OCI-LY3 (cell line): ENCODE measurements around the gene ELF3.
"Not testable (repeated sequence)": the region's sequence is repeated elsewhere in the genome, so short reads cannot be mapped to it uniquely, and the experiment has no call there.

Experiments
- H2AFZ ChIP-seq: fragments of 200-600, 300-600 bp; shearing (Covaris generic); 2 replicates; pipeline ENCODE4 v1.6.0; 2014; ENCODE audit warnings: antibody characterized with exemption, low read depth, low read length
- H3K27ac ChIP-seq: fragments of 200-600, 300-600 bp; sonication (generic); 2 replicates; pipeline ENCODE4 v1.5.1; 2014; ENCODE audit warnings: mild to moderate bottlenecking, low read length, moderate library complexity, mixed read lengths
- H3K27me3 ChIP-seq: fragments of 200-600, 300-600 bp; sonication (generic); 2 replicates; pipeline ENCODE4 v1.6.1; 2014; ENCODE audit warnings: low read depth, low read length, mixed read lengths
- H3K36me3 ChIP-seq: fragments of 200-600, 300-600 bp; sonication (generic); replicated peaks from 2 replicates; pipeline ENCODE3; 2014; ENCODE audit warnings: low read depth, low read length, mixed read lengths
- H3K4me1 ChIP-seq: fragments of 300-600, 200-600 bp; sonication (generic); 2 replicates; pipeline ENCODE4 v1.6.1; 2014; ENCODE audit warnings: low read length, mixed read lengths
- H3K4me2 ChIP-seq: fragments of 200-600, 300-600 bp; sonication (generic); 2 replicates; pipeline ENCODE4 v1.6.1; 2014; ENCODE audit warnings: low read length, mixed read lengths
- H3K4me3 ChIP-seq: fragments of 300-600, 200-600 bp; sonication (generic); 2 replicates; pipeline ENCODE4 v1.5.1; 2014; ENCODE audit warnings: antibody characterized with exemption, mild to moderate bottlenecking, low read length, moderate library complexity
- H3K79me2 ChIP-seq: fragments of 300-600, 200-600 bp; shearing (Covaris generic); 2 replicates; pipeline ENCODE4 v1.6.1; 2014; ENCODE audit warnings: mild to moderate bottlenecking, low read length, mixed read lengths
- H3K9ac ChIP-seq: fragments of 300-600, 200-600 bp; shearing (Covaris generic); 2 replicates; pipeline ENCODE4 v1.6.0; 2014; ENCODE audit warnings: mild to moderate bottlenecking, low read length, moderate library complexity
- H3K9me3 ChIP-seq: fragments of 200-600, 300-600 bp; shearing (Covaris generic); 2 replicates; pipeline ENCODE4 v1.6.1; 2014; ENCODE audit warnings: low read length, mixed read lengths; ENCODE audit not compliant: insufficient read depth
- H4K20me1 ChIP-seq: fragments of 200-600, 300-600 bp; sonication (generic); 2 replicates; pipeline ENCODE4 v1.6.1; 2016; ENCODE audit warnings: low read length, mixed read lengths; ENCODE audit not compliant: insufficient read depth
- CTCF ChIP-seq: fragments of 200-600, 300-600 bp; sonication (generic); IDR thresholded peaks from 2 replicates; pipeline ENCODE4 v1.5.1; 2014; ENCODE audit warnings: antibody characterized with exemption, low read length, low read depth
- EZH2phosphoT487 ChIP-seq: fragments of 200-600 bp; shearing (Covaris generic); IDR thresholded peaks from 2 replicates; pipeline ENCODE4 v1.6.1; 2018; ENCODE audit warnings: antibody characterized with exemption, mixed run types, low read depth

The ELF3 gene

DNA sequence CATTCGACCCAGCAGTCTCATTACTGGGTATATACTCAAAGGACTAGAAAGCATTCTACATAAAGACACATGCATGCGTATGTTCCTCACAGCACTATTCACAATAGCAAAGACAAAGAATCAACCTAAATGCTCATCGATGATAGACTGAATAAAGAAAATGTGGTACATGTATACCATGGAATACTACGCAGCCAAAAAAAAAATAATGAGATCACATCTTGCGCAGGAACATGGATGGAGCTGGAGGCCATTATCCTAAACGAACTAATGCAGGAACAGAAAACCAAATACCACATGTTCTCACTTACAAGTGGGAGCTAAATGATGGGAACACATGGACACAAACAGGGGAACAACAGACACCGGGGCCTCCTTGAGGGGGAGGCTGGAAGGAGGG is 43.7 kb downstream of the ELF3 start:
- Histone ChIP-seq H3K27ac (no peak overlapping the region), H4K20me1 (no peaks in the 10 kb centered on the region), H3K4me3 (no peak overlapping the region), H2AFZ (no peak overlapping the region), H3K9me3 (no peaks in the 10 kb centered on the region), H3K27me3 (no peaks in the 10 kb centered on the region), H3K79me2 (no peaks in the 10 kb centered on the region), H3K36me3 (no peaks in the 10 kb centered on the region), H3K4me1 (no peaks in the 10 kb centered on the region), H3K9ac (no peak overlapping the region), H3K4me2 (no peak overlapping the region)
- TF ChIP-seq EZH2phosphoT487 (no peak), CTCF (no peak)

DNA sequence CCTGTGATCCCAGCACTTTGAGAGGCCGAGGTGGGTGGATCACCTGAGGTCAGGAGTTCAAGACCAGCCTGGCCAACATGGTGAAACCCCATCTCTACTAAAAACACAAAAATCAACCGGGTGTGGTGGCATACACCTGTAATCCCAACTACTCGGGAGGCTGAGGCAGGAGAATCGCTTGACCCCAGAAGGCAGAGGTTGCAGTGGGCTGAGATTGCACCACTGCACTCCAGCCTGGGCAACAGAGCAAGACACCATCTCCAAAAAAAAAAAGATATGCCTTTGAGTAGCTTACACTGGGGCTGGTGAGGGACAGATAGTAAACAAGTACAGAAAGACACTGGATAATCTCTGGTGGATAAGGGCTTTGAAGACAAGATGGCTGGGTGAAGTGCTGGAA is 44.3 kb downstream of the ELF3 start:
- not testable (repeated sequence) for H3K4me3 ChIP-seq, H2AFZ ChIP-seq, H3K27ac ChIP-seq, H4K20me1 ChIP-seq, H3K9me3 ChIP-seq, H3K79me2 ChIP-seq, H3K4me1 ChIP-seq, H3K4me2 ChIP-seq, H3K36me3 ChIP-seq, H3K27me3 ChIP-seq, H3K9ac ChIP-seq

GRCh38 chr1:202056644-202057334 is 46.4 kb downstream of the ELF3 start:
- Histone ChIP-seq H4K20me1 (no peaks in the 10 kb centered on the region), H3K9me3 (no peaks in the 10 kb centered on the region), H2AFZ (no peak overlapping the region), H3K4me2 (no peak overlapping the region), H3K27ac (no peak overlapping the region), H3K79me2 (no peaks in the 10 kb centered on the region), H3K36me3 (no peaks in the 10 kb centered on the region), H3K4me3 (no peak overlapping the region), H3K27me3 (no peaks in the 10 kb centered on the region), H3K9ac (no peak overlapping the region), H3K4me1 (no peaks in the 10 kb centered on the region)
- TF ChIP-seq CTCF (no peak), EZH2phosphoT487 (no peak)

GRCh38 chr1:202057335-202057704 is 46.9 kb downstream of the ELF3 start:
- not testable (repeated sequence) for H3K4me2 ChIP-seq, H3K27ac ChIP-seq, H2AFZ ChIP-seq, H3K4me1 ChIP-seq, H4K20me1 ChIP-seq, H3K4me3 ChIP-seq, H3K9me3 ChIP-seq, H3K36me3 ChIP-seq, H3K27me3 ChIP-seq, H3K79me2 ChIP-seq, H3K9ac ChIP-seq

- no peaks in the 10 kb centered on the region for H4K20me1 ChIP-seq
- H2AFZ ChIP-seq, result no peak overlapping the region
- H3K4me1 ChIP-seq, result no peaks in the 10 kb centered on the region
- H3K27ac ChIP-seq, result no peak overlapping the region
- H3K27me3 ChIP-seq, result peaks cover 7% of the 10 kb centered on the region
- H3K36me3 ChIP-seq, result no peaks in the 10 kb centered on the region
- no peaks in the 10 kb centered on the region for H3K79me2 ChIP-seq
- H3K4me2 ChIP-seq, result no peak overlapping the region
- no peak overlapping the region for H3K9ac ChIP-seq
- no peaks in the 10 kb centered on the region for H3K9me3 ChIP-seq
- TF ChIP-seq EZH2phosphoT487 (no peak), CTCF (no peak)
- no peak overlapping the region for H3K4me3 ChIP-seq
These were observed 47.9 kb downstream of the ELF3 start for GRCh38 chr1:202058001-202058908.
